ENCODE measurements around the gene UGT1A1. TPM values are rescaled to one million over a fixed set of nuclear protein-coding genes. Genes with fewer than 3 reads are reported as not detected.

UGT1A1 gene
- total and polyA plus RNA-seq, 8 donors: 0.04 to 0.24 (median 0.14) TPM; not detected in 1

GRCh38 chr2:233772153-233772552 lies 12.1 kb downstream of the UGT1A1 start:
- intact Hi-C loops (cut with DNase I): no loop called here
- ATAC-seq (no peak), DNase-seq (no peak)
- no peaks in the 10 kb centered on the region for H3K36me3 ChIP-seq
- no peak for TF ChIP-seq CTCF (IDR thresholded peaks at IDR 0.05)
- H3K27ac ChIP-seq: no peak overlapping the region
- peaks cover 0 to 4% of the 10 kb centered on the region in 2 donors for H3K27me3 ChIP-seq
- no peaks in the 10 kb centered on the region for H3K4me1 ChIP-seq
- H3K9me3 ChIP-seq: peaks cover 0 to 7% of the 10 kb centered on the region in 2 donors
- H3K4me3 ChIP-seq: no peak overlapping the region

- DNase-seq: no peak
- no peak for ATAC-seq
- Histone ChIP-seq H3K4me3 (no peak overlapping the region), H3K36me3 (no peaks in the 10 kb centered on the region), H3K27me3 (peaks cover 0 to 4% of the 10 kb centered on the region in 2 donors), H3K27ac (no peak overlapping the region), H3K4me1 (no peaks in the 10 kb centered on the region), H3K9me3 (peaks cover 0 to 7% of the 10 kb centered on the region in 2 donors)
- intact Hi-C loops (cut with DNase I): no loop called here
- TF ChIP-seq CTCF (IDR thresholded peaks at IDR 0.05): no peak
Measured at GRCh38 chr2:233772583-233772982, 12.5 kb downstream of the UGT1A1 start.

- no peaks in the 10 kb centered on the region for H3K36me3 ChIP-seq
- DNase-seq (no peak), ATAC-seq (no peak)
- H3K27me3 ChIP-seq: peaks cover 0 to 4% of the 10 kb centered on the region in 2 donors
- H3K4me3 ChIP-seq: no peak overlapping the region
- no peak for TF ChIP-seq CTCF (IDR thresholded peaks at IDR 0.05)
- no peak overlapping the region for H3K27ac ChIP-seq
- H3K4me1 ChIP-seq: no peaks in the 10 kb centered on the region
- peaks cover 0 to 7% of the 10 kb centered on the region in 2 donors for H3K9me3 ChIP-seq
- intact Hi-C loops (cut with DNase I): no loop called here
Measured at GRCh38 chr2:233773854-233774253, 13.8 kb downstream of the UGT1A1 start.

- ATAC-seq (no peak), DNase-seq (no peak)
- H3K27me3 ChIP-seq: peaks cover 0 to 4% of the 10 kb centered on the region in 2 donors
- H3K4me3 ChIP-seq: no peak overlapping the region
- no peaks in the 10 kb centered on the region for H3K4me1 ChIP-seq
- intact Hi-C loops (cut with DNase I): no loop called here
- H3K36me3 ChIP-seq: no peaks in the 10 kb centered on the region
- no peak for TF ChIP-seq CTCF (IDR thresholded peaks at IDR 0.05)
- H3K27ac ChIP-seq: no peak overlapping the region
- H3K9me3 ChIP-seq: peaks cover 0 to 9% of the 10 kb centered on the region in 2 donors
Measured at GRCh38 chr2:233775414-233775813, 15.3 kb downstream of the UGT1A1 start.

DNA sequence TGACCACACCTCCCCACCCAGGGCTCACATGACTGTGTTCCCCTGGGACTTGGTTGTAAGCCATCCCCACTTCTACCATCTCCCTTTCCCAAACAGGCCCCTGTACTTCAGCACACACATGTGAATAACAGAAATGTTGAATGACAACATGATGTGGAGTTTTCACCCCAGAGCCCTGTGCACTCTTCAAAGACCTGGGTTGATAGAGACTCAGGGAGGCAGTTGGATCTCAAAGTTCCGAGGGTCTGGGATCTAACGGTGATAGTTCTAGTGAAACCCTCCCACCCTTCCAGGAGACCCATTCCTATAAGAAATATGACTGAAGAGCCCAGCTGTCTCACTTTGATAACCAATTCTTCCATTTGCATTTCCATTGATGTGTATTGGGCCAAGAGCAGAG lies 18.0 kb downstream of the UGT1A1 start, which contains the start of gene MROH2A:
Gene MROH2A, plus strand, starts transcription at position 301 of the 400 bp plus-strand sequence. CDS start 1,029 bp downstream, outside the sequence.
- TF ChIP-seq CTCF (IDR thresholded peaks at IDR 0.05): no peak
- ATAC-seq (no peak), DNase-seq (no peak)
- Histone ChIP-seq H3K4me1 (no peaks in the 10 kb centered on the region), H3K9me3 (peaks cover 0 to 9% of the 10 kb centered on the region in 2 donors), H3K4me3 (no peak within 1 kb of the TSS), H3K27me3 (no peaks in the 10 kb centered on the region), H3K36me3 (no peaks in the 10 kb centered on the region), H3K27ac (no peak within 1 kb of the TSS)
- intact Hi-C loops (cut with DNase I): no loop called here
